B cell (primary cell): ENCODE measurements around the gene PHLDA3. TPM values are rescaled to one million over a fixed set of nuclear protein-coding genes. Genes with fewer than 3 reads are reported as not detected.

ENCODE experiments used
- ATAC-seq: fragments of 200-7000 bp; cut with Tn5 transposase; one replicate; pipeline ENCODE4 v1.10.0; 2021; ENCODE audit warnings: low read depth, mild to moderate bottlenecking, moderate number of reproducible peaks, moderate library complexity
- CTCF ChIA-PET: fragments of 350-600 bp; sonication (Branson Sonifier 250); formaldehyde crosslinking; loops from one replicate; lab custom pipeline; 2021; ENCODE audit warnings: antibody characterized with exemption, inconsistent platforms; lab: Charles Lee
- POLR2A ChIA-PET: fragments of 350-600 bp; sonication (Branson Sonifier 250); formaldehyde crosslinking; loops from one replicate; lab custom pipeline; 2021; ENCODE audit warnings: antibody characterized with exemption; lab: Charles Lee
- DNase-seq: peaks from one replicate; pipeline ENCODE4 v3.0.0; 2013
- H2AFZ ChIP-seq: 2 replicates; pipeline ENCODE4 v1.6.1; 2012; ENCODE audit warnings: mild to moderate bottlenecking, low read depth, low read length; ENCODE audit not compliant: insufficient read depth, poor library complexity, severe bottlenecking
- H3K27ac ChIP-seq, 2 donors: 1 replicate in 1 of 2; 2 replicates in 1 of 2; pipeline ENCODE4 v1.5.1; 2012 to 2013; ENCODE audit warnings: low read length in 2 of 2, mild to moderate bottlenecking in 2 of 2, moderate library complexity in 1 of 2
- H3K27me3 ChIP-seq, 4 experiments: fragments of 200-600 bp in 1 of 4; sonication (generic) in 1 of 4; replicated peaks in 1 of 4; 1 replicate in 2 of 4; 2 replicates in 2 of 4; pipeline versions ENCODE4 v1.6.1 to v1.7.0; 2013 to 2016; ENCODE audit warnings: low read length in 3 of 4, mild to moderate bottlenecking in 2 of 4, mixed read lengths in 1 of 4, moderate library complexity in 1 of 4; ENCODE audit not compliant: insufficient read depth in 4 of 4, control insufficient read depth in 3 of 4; ENCODE audit errors: control extremely low read depth in 1 of 4
- H3K36me3 ChIP-seq, 2 experiments: replicated peaks in 1 of 2; 1 replicate in 1 of 2; 2 replicates in 1 of 2; pipeline versions ENCODE4 v1.6.1 to v1.7.1; 2013; ENCODE audit warnings: low read length in 1 of 2; ENCODE audit not compliant: insufficient read depth in 2 of 2, control insufficient read depth in 1 of 2; ENCODE audit errors: control extremely low read depth in 1 of 2, extremely low read depth in 1 of 2
- H3K4me1 ChIP-seq, 2 donors: fragments of 200-600 bp in 1 of 2; sonication (generic) in 1 of 2; 1 replicate in 1 of 2; 2 replicates in 1 of 2; pipeline versions ENCODE4 v1.5.1 to v1.6.1; 2013 to 2017; ENCODE audit warnings: low read length in 2 of 2; ENCODE audit not compliant: control insufficient read depth in 2 of 2, insufficient read depth in 2 of 2
- H3K4me2 ChIP-seq: replicated peaks from 2 replicates; pipeline ENCODE3; 2012; ENCODE audit warnings: mild to moderate bottlenecking, low read depth, low read length; ENCODE audit not compliant: poor library complexity, severe bottlenecking
- H3K4me3 ChIP-seq, 5 experiments: fragments of 200-600 bp in 1 of 5; sonication (generic) in 1 of 5; 1 replicate in 3 of 5; 2 replicates in 2 of 5; pipeline versions ENCODE4 v1.5.1 to v1.7.0; 2011 to 2016; ENCODE audit warnings: low read length in 4 of 5, mild to moderate bottlenecking in 4 of 5, low read depth in 2 of 5, control low read depth in 1 of 5, moderate library complexity in 1 of 5; ENCODE audit not compliant: insufficient read depth in 1 of 5; ENCODE audit errors: control extremely low read depth in 1 of 5, extremely low read depth in 1 of 5
- H3K79me2 ChIP-seq: fragments of 200-600 bp; sonication (generic); one replicate; pipeline ENCODE4 v1.6.0; 2016; ENCODE audit warnings: low read length; ENCODE audit not compliant: control insufficient read depth, insufficient read depth
- H3K9ac ChIP-seq: fragments of 200-600 bp; sonication (generic); 2 replicates; pipeline ENCODE4 v1.6.1; 2017; ENCODE audit warnings: mild to moderate bottlenecking, low read length, moderate library complexity
- H3K9me3 ChIP-seq, 3 donors: one replicate each; pipeline versions ENCODE4 v1.6.1 to v1.7.1; 2013; ENCODE audit warnings: low read length in 2 of 3; ENCODE audit not compliant: control insufficient read depth in 2 of 3, insufficient read depth in 1 of 3; ENCODE audit errors: control extremely low read depth in 1 of 3
- H4K20me1 ChIP-seq: 2 replicates; pipeline ENCODE4 v1.6.0; 2012; ENCODE audit warnings: mild to moderate bottlenecking, low read length; ENCODE audit not compliant: insufficient read depth, control insufficient read depth, poor library complexity, severe bottlenecking
- H3K27ac Mint-ChIP-seq: one replicate; pipeline ENCODE4 v1.8.0; 2021; ENCODE audit warnings: mixed read lengths
- H3K27me3 Mint-ChIP-seq: one replicate; pipeline ENCODE4 v1.8.0; 2021; ENCODE audit warnings: mixed read lengths
- H3K4me1 Mint-ChIP-seq: one replicate; pipeline ENCODE4 v1.8.0; 2021; ENCODE audit warnings: mixed read lengths
- H3K4me3 Mint-ChIP-seq: one replicate; pipeline ENCODE4 v1.8.0; 2021; ENCODE audit warnings: mixed read lengths
- H3K9me3 Mint-ChIP-seq: one replicate; pipeline ENCODE4 v1.8.0; 2022; ENCODE audit warnings: mixed read lengths; ENCODE audit not compliant: insufficient read depth
- CTCF ChIP-seq: fragments of 200-600 bp; IDR thresholded peaks from one replicate; pipeline ENCODE4 v1.8.0; 2022; ENCODE audit warnings: antibody characterized with exemption, mild to moderate bottlenecking
- EZH2 ChIP-seq: IDR thresholded peaks from 2 replicates; pipeline ENCODE4 v1.6.1; 2012; ENCODE audit warnings: borderline replicate concordance, low read depth, mild to moderate bottlenecking, moderate library complexity, low read length; ENCODE audit not compliant: insufficient read depth, poor library complexity, severe bottlenecking
- WGBS: methylation state at CpG from one replicate; pipeline ENCODE4 v1.1.5; 2013; ENCODE audit warnings: missing lambda C conversion rate; ENCODE audit not compliant: insufficient coverage; 5-methylcytosine and 5-hydroxymethylcytosine counted together
- intact Hi-C: fragments of 100-400 bp; cut with micrococcal nuclease; formaldehyde crosslinking; loops from one replicate; pipeline ENCODE4 v1.10.0; 2022
- polyA plus RNA-seq: library from polyadenylated mRNA; depleted of rRNA; stranded (reverse); fragments of >200 nt; gene quantifications from 2 replicates; pipeline ENCODE4 v1.2.3, GENCODE V29; 2012
- total RNA-seq, 2 donors: library from RNA; stranded (reverse); fragments of 120-200 nt in 1 of 2; gene quantifications; 1 replicate in 1 of 2; 2 replicates in 1 of 2; pipeline versions ENCODE4 v1.2.3 to v1.2.4, GENCODE V29; 2013 to 2022

Gene PHLDA3
- total and polyA plus RNA-seq, 2 donors (not counting 1 experiment from before 2014, with no cell fraction given): 0.20 to 0.30 TPM

- Histone ChIP-seq H3K79me2 (peaks cover 23% of the 10 kb centered on the region), H3K36me3 (no peaks in the 10 kb centered on the region), H3K27ac (peak overlapping the region in 1 of 2 donors; percentile 67), H4K20me1 (no peaks in the 10 kb centered on the region), H3K4me1 (peaks cover 20 to 26% of the 10 kb centered on the region in 2 donors), H3K4me2 (peak overlapping the region; percentile 98), H2AFZ (peak overlapping the region; percentile 92), H3K4me3 (peak overlapping the region in 4 of 5 experiments; percentile 65 to 87 (median 75)), H3K9ac (peak overlapping the region; percentile 84), H3K9me3 (no peaks in the 10 kb centered on the region), H3K27me3 (no peaks in the 10 kb centered on the region)
- Mint-ChIP-seq H3K4me3 (peak overlapping the region; percentile 94), H3K27me3 (no peaks in the 10 kb centered on the region), H3K4me1 (peaks cover 32% of the 10 kb centered on the region), H3K9me3 (no peaks in the 10 kb centered on the region), H3K27ac (peak overlapping the region; percentile 83)
- intact Hi-C loops: loop anchor here (1.0 to 5.0 kb wide), 2 partner anchors 24 to 656 kb away; partner anchors contain the start of gene PTPN7
- 82% methylated on average over 3 of the region's 3 CpGs for WGBS
- TF ChIP-seq EZH2 (no peak), CTCF (no peak)
- POLR2A ChIA-PET: interaction anchor here (1.1 kb wide), 1 partner anchor 24 kb away, joined by 4 read pairs; no protein-coding TSS in a partner anchor
- CTCF ChIA-PET: interaction anchor here (1.0 to 2.0 kb wide), 3 partner anchors 10 to 28 kb away, joined by 3 to 12 read pairs (median 3); no protein-coding TSS in a partner anchor
- DNase-seq (no peak), ATAC-seq (no peak)
Observed at GRCh38 chr1:201506092-201506491, 37.1 kb upstream of the PHLDA3 start.

GRCh38 chr1:201505503-201505890, 36.5 kb upstream of the PHLDA3 start:
- Histone ChIP-seq H3K4me2 (peak overlapping the region; percentile 98), H3K79me2 (peaks cover 29% of the 10 kb centered on the region), H3K9ac (no peak overlapping the region), H3K36me3 (no peaks in the 10 kb centered on the region), H3K4me1 (peaks cover 20 to 25% of the 10 kb centered on the region in 2 donors), H3K27me3 (no peaks in the 10 kb centered on the region), H2AFZ (no peak overlapping the region), H3K4me3 (no peak overlapping the region), H3K27ac (no peak overlapping the region), H3K9me3 (no peaks in the 10 kb centered on the region), H4K20me1 (no peaks in the 10 kb centered on the region)
- ATAC-seq: no peak
- Mint-ChIP-seq H3K27me3 (no peaks in the 10 kb centered on the region), H3K4me1 (peaks cover 32% of the 10 kb centered on the region), H3K27ac (peak overlapping the region; percentile 10), H3K9me3 (no peaks in the 10 kb centered on the region), H3K4me3 (peak overlapping the region; percentile 94)
- no peak for TF ChIP-seq CTCF
- TF ChIP-seq EZH2: no peak
- POLR2A ChIA-PET: no interaction called here
- DNase-seq: no peak
- CTCF ChIA-PET: interaction anchor here (1.0 to 2.0 kb wide), 4 partner anchors 12 to 27 kb away, joined by 3 to 12 read pairs (median 3); no protein-coding TSS in a partner anchor
- intact Hi-C loops: loop anchor here (5.0 kb wide), 1 partner anchor 657 kb away; the partner anchor contains the start of gene PTPN7
- WGBS: no CpG with 5 or more reads among the region's 4 CpGs
